ENCODE data around the gene BTAF1. TPM values are rescaled to one million over a fixed set of nuclear protein-coding genes. Genes with fewer than 3 reads are reported as not detected.

BTAF1 gene
- total RNA-seq, 4 donors from 2014 or later = 46.6 to 215 (median 61.0) TPM

DNA sequence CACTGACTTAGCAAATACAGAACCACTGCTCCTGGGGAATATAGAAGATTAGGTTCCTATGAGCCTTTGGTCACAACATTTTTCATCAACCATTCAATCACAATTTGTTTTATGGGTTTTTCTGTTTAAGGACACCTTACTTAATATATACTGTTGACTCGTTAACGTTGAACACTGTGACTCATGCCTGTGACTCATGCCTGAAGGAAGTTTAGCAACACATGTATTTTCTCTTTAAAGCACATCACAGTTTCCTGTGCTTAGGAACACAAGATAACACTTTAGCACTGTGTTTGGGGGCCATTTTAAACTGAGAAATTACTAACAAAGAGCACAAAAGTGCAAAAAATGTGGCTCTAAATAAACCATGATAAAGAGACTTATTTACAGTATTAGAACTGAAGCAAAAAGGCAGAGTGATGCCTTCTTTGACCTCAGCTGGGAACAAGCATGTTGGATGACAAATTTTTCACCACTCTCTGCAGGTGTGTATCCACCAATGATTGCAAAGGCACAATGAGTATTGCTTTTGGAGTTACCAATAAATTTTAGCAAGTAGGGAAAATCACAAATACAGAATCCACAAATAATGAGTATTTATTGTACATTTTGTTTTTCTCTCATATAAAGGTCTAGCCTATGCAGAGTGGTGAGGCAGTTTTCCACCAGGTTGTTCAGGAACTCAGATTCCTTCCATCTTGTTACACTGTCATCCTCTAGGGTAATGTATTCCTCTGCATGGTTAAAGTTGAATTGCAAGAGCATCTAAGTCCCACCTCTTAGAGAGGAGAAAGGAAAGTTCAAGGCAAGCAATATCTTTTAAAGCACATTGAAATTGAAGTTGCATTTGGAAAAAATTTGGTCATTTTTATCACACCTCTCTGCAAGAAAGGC, 21.5 kb upstream of the BTAF1 start:
- TF ChIP-seq CTCF (IDR thresholded peaks at IDR 0.05) = no peak
- no peak for TF ChIP-seq POLR2AphosphoS5 (IDR thresholded peaks at IDR 0.05)
- no peak for TF ChIP-seq EP300 (IDR thresholded peaks at IDR 0.05)
- no peak for TF ChIP-seq POLR2A (IDR thresholded peaks at IDR 0.05)
- no peak for DNase-seq (ENCODE audit: low spot score in 2 of 2)
- peaks cover 9% of the 10 kb centered on the region for H3K4me1 ChIP-seq
- H3K4me3 ChIP-seq = no peak overlapping the region
- peak overlapping the region; percentile 40 for H3K27ac ChIP-seq
- H3K9me3 ChIP-seq = no peaks in the 10 kb centered on the region
- H3K27me3 ChIP-seq = no peaks in the 10 kb centered on the region
- H3K36me3 ChIP-seq = no peaks in the 10 kb centered on the region
- WGBS = 12% methylated on average over 2 of the region's 2 CpGs

GRCh38 chr10:91907033-91907594, 16.5 kb upstream of the BTAF1 start:
- Histone ChIP-seq H3K36me3 (no peaks in the 10 kb centered on the region), H3K27me3 (no peaks in the 10 kb centered on the region), H3K4me3 (no peak overlapping the region), H3K27ac (no peak overlapping the region), H3K9me3 (no peaks in the 10 kb centered on the region), H3K4me1 (peaks cover 28% of the 10 kb centered on the region)
- DNase-seq (ENCODE audit: low spot score in 2 of 2) = no peak
- TF ChIP-seq EP300 (IDR thresholded peaks at IDR 0.05) (no peak), CTCF (IDR thresholded peaks at IDR 0.05) (no peak), POLR2A (IDR thresholded peaks at IDR 0.05) (no peak), POLR2AphosphoS5 (IDR thresholded peaks at IDR 0.05) (no peak)
- 68% methylated on average over 5 of the region's 5 CpGs for WGBS

GRCh38 chr10:91907914-91908336, 15.6 kb upstream of the BTAF1 start:
- peak overlapping the region; percentile 84 for H3K4me3 ChIP-seq
- no peak for DNase-seq (ENCODE audit: low spot score in 2 of 2)
- 5% methylated on average over 15 of the region's 18 CpGs for WGBS
- H3K36me3 ChIP-seq = no peaks in the 10 kb centered on the region
- H3K4me1 ChIP-seq = peaks cover 26% of the 10 kb centered on the region
- no peaks in the 10 kb centered on the region for H3K9me3 ChIP-seq
- no peaks in the 10 kb centered on the region for H3K27me3 ChIP-seq
- peak overlapping the region; percentile 70 for H3K27ac ChIP-seq
- TF ChIP-seq EP300 (IDR thresholded peaks at IDR 0.05) (no peak), POLR2AphosphoS5 (IDR thresholded peaks at IDR 0.05) (no peak), CTCF (IDR thresholded peaks at IDR 0.05) (no peak), POLR2A (IDR thresholded peaks at IDR 0.05) (no peak)

- 0% methylated on average over 23 of the region's 93 CpGs for WGBS
- no peaks in the 10 kb centered on the region for H3K36me3 ChIP-seq
- peak overlapping the region; percentile 70 for H3K27ac ChIP-seq
- no peaks in the 10 kb centered on the region for H3K27me3 ChIP-seq
- H3K4me3 ChIP-seq = peak overlapping the region; percentile 84
- DNase-seq (ENCODE audit: low spot score in 2 of 2) = peak; percentile 74 to 85
- peaks cover 26% of the 10 kb centered on the region for H3K4me1 ChIP-seq
- H3K9me3 ChIP-seq = no peaks in the 10 kb centered on the region
- no peak for TF ChIP-seq EP300 (IDR thresholded peaks at IDR 0.05)
- peak in 1 of 2 donors; percentile 44 for TF ChIP-seq CTCF (IDR thresholded peaks at IDR 0.05)
These were observed 15.0 kb upstream of the BTAF1 start for GRCh38 chr10:91908337-91909116.
